Heart left ventricle (tissue), 13 donors: ENCODE results near the gene BARHL1.

ENCODE experiments used
- POLR2A ChIP-seq, 2 donors: fragments of 450-650 bp; IDR thresholded peaks; one replicate each; pipeline ENCODE4 v1.6.1; 2017; ENCODE audit warnings: antibody characterized with exemption in 2 of 2, mild to moderate bottlenecking in 2 of 2, moderate library complexity in 2 of 2
- TF ChIP-seq, protein P1 (sequence below), 12 donors: fragments of 200-600 bp; sonication (generic) in 4 of 12; IDR thresholded peaks; one replicate each; pipeline versions ENCODE4 v1.5.0 to v1.8.0; 2018 to 2022; ENCODE audit warnings: antibody characterized with exemption in 12 of 12, mild to moderate bottlenecking in 5 of 12
- donor health status: ischemic (EF 13 %, LVEDD 7.1; RV severe dilation, severe dysfunction).
- donor health status: DM: no; HTN: yes; CAD: no.
- donor health status: DM: no; HTN: no; CAD: no.
- donor health status: ischemic (EF 25% LVEDD 6.9; RV normal size, moderate dysfunction).
- donor health status: ischemic (EF 25% LVEDD 5.7; RV mildly dilated, moderate dysfunction).
- donor health status: ischemic (EF 35%, LVEDD 5.7; RV mildly dilated, moderate dysfunction).
- donor health status: nonischemic (EF 11% LVEDD 7.7; RV severe dilation, severe dysfunction).
- donor health status: DM: yes; HTN: yes; CAD: no.
- donor health status: PGD.
- donor health status: ischemic (EF 29% LVEDD 5.4; RV normal size, mild dysfunction).
- donor health status: nonischemic (EF 23%, LVEDD 6.1; RV moderate dilation, normal function).

DNA sequence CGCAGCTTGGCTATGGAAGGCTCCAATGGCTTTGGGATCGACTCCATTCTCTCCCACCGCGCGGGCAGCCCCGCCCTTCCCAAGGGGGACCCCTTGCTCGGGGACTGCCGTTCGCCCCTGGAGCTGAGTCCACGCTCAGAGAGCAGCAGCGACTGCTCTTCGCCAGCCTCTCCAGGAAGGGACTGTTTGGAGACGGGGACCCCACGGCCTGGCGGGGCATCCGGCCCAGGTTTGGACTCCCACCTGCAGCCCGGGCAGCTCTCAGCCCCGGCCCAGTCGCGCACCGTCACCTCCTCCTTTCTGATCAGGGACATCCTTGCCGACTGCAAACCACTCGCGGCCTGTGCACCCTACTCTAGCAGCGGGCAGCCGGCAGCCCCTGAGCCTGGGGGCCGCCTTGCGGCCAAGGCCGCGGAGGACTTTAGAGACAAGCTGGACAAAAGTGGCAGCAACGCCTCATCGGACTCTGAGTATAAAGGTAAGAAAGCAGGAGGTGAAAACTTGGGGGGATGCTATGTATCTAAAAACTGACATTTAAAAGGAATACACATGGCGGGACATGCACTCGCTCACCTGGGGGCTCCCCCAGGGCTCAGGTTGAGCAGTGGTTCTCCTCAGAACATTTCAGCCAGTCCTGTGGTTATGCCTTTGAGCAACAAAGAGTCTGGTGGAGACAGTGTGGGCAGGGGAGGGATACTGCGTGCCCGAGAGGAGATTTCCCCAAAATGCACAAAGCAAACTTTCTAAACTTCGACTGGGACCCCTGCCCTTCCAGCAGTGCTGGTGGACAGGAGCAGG, 579 bp downstream of the BARHL1 start:
- TF ChIP-seq, protein P1, sequence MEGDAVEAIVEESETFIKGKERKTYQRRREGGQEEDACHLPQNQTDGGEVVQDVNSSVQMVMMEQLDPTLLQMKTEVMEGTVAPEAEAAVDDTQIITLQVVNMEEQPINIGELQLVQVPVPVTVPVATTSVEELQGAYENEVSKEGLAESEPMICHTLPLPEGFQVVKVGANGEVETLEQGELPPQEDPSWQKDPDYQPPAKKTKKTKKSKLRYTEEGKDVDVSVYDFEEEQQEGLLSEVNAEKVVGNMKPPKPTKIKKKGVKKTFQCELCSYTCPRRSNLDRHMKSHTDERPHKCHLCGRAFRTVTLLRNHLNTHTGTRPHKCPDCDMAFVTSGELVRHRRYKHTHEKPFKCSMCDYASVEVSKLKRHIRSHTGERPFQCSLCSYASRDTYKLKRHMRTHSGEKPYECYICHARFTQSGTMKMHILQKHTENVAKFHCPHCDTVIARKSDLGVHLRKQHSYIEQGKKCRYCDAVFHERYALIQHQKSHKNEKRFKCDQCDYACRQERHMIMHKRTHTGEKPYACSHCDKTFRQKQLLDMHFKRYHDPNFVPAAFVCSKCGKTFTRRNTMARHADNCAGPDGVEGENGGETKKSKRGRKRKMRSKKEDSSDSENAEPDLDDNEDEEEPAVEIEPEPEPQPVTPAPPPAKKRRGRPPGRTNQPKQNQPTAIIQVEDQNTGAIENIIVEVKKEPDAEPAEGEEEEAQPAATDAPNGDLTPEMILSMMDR (IDR thresholded peaks at IDR 0.05) = no peak
- no peak for TF ChIP-seq POLR2A (IDR thresholded peaks at IDR 0.05)
